NB4 (cell line): ENCODE results near the gene PKIG.

Source experiments
- DNase-seq: peaks from one replicate; pipeline ENCODE4 v3.0.0; 2010; ENCODE audit warnings: low read depth
- H3K4me3 ChIP-seq: one replicate; pipeline ENCODE4 v1.5.1; 2011; ENCODE audit warnings: mild to moderate bottlenecking, low read depth, low read length, moderate library complexity
- MYC ChIP-seq: IDR thresholded peaks from 2 replicates; pipeline ENCODE4 v1.6.1; 2011; ENCODE audit warnings: low read depth, low read length
- POLR2A ChIP-seq: IDR thresholded peaks from 2 replicates; pipeline ENCODE4 v1.6.1; 2011; ENCODE audit warnings: mild to moderate bottlenecking; ENCODE audit not compliant: insufficient read length; ENCODE audit errors: extremely low read depth
- TF ChIP-seq, protein P1 (sequence below): IDR thresholded peaks from 2 replicates; pipeline ENCODE4 v1.6.1; 2011; ENCODE audit warnings: low read depth, low read length
- TF ChIP-seq, protein P2 (sequence below): IDR thresholded peaks from one replicate; pipeline ENCODE4 v1.5.1; 2012; ENCODE audit warnings: low read depth, low read length

Gene PKIG

DNA sequence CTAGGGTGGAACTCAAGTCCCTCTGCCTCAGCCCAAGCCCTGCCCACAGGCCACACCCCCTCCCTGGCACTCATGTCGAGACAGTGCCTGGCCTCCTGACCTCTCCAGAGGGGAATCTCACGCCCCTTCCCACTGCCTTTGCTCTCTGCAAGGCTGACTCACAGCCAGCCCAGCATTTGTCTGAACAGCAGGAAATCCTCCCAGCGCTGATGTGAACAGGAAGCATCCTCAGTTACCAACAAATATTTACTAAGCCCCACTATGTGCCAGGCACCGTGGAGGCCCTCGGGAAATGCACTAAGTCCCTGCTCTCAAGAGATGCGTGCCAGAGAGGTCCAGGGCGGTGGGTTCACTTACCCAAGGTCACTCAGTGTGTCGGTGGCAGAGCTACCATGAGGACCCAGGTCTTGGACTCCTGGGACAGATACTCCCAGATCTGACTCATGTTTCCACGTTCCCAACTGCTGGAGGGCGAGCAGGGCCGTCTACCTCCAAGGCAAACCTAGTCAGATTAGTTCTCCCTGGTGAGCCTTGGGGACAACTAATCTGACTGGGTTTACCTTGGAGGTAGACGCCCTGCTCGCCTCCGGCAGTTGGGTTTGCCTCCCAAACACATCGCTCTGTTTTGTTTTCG, 61.3 kb downstream of the PKIG start:
- TF ChIP-seq MYC (0 out of 2 replicates have a peak, but pooled peaks have one; percentile 14), POLR2A (no peak)
- TF ChIP-seq, protein P1, sequence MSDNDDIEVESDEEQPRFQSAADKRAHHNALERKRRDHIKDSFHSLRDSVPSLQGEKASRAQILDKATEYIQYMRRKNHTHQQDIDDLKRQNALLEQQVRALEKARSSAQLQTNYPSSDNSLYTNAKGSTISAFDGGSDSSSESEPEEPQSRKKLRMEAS = no peak
- TF ChIP-seq, protein P2, sequence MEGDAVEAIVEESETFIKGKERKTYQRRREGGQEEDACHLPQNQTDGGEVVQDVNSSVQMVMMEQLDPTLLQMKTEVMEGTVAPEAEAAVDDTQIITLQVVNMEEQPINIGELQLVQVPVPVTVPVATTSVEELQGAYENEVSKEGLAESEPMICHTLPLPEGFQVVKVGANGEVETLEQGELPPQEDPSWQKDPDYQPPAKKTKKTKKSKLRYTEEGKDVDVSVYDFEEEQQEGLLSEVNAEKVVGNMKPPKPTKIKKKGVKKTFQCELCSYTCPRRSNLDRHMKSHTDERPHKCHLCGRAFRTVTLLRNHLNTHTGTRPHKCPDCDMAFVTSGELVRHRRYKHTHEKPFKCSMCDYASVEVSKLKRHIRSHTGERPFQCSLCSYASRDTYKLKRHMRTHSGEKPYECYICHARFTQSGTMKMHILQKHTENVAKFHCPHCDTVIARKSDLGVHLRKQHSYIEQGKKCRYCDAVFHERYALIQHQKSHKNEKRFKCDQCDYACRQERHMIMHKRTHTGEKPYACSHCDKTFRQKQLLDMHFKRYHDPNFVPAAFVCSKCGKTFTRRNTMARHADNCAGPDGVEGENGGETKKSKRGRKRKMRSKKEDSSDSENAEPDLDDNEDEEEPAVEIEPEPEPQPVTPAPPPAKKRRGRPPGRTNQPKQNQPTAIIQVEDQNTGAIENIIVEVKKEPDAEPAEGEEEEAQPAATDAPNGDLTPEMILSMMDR = no peak
- no peak overlapping the region for H3K4me3 ChIP-seq
- peak; percentile 59 for DNase-seq

DNA sequence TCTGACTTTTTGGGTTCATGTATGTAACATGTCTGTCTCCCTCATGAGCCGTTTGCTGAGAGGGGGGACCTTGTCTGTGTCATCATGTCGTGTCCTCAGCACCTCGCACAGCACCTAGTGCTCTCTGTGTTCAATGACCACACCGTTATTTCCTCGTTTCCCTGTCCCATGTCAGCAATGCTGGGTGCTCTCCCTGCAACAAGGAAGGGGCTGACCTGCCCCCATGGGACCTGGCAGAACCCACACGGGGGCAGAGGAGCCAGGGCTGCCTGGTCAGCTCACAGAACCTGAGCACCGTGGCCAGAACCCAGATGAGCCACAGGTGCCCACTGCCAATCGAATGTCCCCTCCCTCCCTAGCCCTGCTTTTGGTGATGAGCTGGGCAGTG, 61.8 kb downstream of the PKIG start:
- no peak overlapping the region for H3K4me3 ChIP-seq
- TF ChIP-seq, protein P1 = no peak
- TF ChIP-seq POLR2A (no peak), MYC (no peak)
- TF ChIP-seq, protein P2 = no peak
- DNase-seq = peak; percentile 50

DNA sequence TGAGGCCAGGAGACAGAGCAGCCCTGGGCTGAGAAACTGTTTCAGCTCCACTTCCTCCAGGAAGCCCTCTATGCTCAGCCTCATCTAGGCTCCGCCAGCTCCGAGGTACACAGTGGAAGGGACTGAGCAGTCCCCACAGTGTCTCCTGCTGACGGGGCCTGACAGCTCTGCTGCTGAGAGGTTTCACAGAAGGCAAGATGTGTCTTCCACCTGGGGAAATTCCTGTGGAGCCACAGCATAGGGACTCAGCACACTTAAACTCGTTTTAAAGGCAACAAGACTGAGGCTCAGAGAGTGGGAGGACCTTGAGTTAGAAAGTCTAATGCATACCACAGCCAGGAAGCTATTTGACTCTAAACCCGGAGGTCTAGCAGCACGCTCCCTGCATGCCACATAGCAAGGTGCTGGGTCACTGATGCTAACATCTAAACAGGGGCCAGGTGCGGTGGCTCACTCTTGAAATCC, 62.3 kb downstream of the PKIG start:
- DNase-seq = peak; percentile 38

DNA sequence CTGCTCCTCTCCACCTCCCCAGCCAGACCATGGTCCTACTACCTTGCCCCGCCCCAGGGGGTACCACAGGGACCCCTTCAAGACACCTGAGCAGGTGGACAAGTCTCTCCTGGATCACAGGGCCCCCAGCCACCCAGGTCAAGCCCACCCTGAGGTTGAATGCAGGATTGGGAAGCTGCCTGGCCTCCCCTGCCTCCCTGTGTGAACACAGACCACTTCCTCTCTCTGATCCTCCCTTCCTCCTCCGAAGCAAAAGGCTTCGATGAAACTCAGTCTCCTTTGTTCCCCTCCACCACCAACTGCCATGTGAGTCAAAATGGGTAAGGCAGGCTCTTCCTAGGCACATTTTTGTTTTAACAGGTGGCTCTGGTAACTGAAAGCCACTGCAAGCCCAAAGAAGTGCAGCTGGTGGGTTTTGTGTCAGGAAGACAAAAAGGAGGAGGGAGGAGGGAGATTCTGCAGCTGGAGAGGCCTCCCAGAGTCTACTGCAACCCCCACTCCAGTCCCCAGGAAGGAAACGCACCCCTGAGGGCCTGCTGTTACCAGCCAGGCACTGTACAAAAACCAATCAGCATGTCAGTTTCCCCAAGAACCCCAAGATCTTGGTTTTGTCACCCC, 63.8 kb downstream of the PKIG start:
- peak; percentile 97 for DNase-seq

More for the DNA sequence above, 62.3 kb downstream of the PKIG start:
- no peak overlapping the region for H3K4me3 ChIP-seq
- TF ChIP-seq, protein P2 = no peak
- no peak for TF ChIP-seq MYC
- no peak for TF ChIP-seq POLR2A
- TF ChIP-seq, protein P1 = no peak

DNA sequence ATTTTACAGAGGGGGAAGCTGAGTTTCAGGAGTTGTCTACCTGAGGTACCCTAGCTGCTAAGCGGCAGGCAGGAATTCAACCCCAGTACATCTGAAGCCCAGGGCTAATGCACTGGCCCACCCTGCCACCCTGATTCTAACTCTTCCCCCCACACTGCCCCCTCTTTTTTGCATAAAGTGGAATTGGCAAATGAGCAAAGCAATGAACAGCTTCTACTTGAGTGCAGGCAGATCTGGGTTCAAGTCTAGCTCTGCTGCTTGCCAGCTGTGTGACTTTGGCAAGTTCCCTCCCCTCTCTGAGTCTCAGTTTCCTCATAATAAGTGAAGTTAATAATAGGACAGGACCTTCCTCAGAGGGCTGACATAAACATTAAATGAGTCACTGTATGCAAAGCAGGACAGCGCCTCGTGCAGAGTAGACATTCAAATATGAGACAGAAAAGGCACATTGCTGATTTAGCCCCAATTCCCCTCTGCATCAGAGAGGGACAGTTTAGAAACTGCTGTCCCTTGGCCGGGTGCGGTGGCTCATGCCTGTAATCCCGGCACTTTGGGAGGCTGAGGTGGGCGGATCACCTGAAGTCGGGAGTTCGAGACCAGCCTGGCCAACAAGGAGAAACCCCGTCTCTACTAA, 64.4 kb downstream of the PKIG start:
- peak overlapping the region; percentile 32 for H3K4me3 ChIP-seq
- TF ChIP-seq, protein P2 = no peak
- TF ChIP-seq POLR2A = no peak
- TF ChIP-seq, protein P1 = no peak
- peak; percentile 84 for DNase-seq

More for the DNA sequence above, 63.8 kb downstream of the PKIG start:
- TF ChIP-seq MYC (peak; percentile 93), POLR2A (no peak)
- TF ChIP-seq, protein P1 = peak; percentile 91
- TF ChIP-seq, protein P2 = no peak
- H3K4me3 ChIP-seq = peak overlapping the region; percentile 32
